ENCODE results near the gene MINDY4. TPM values are rescaled to one million over a fixed set of nuclear protein-coding genes. Genes with fewer than 3 reads are reported as not detected.

The MINDY4 gene
- total and polyA plus RNA-seq, 8 donors: 8.0 to 56.0 (median 17.4) TPM

DNA sequence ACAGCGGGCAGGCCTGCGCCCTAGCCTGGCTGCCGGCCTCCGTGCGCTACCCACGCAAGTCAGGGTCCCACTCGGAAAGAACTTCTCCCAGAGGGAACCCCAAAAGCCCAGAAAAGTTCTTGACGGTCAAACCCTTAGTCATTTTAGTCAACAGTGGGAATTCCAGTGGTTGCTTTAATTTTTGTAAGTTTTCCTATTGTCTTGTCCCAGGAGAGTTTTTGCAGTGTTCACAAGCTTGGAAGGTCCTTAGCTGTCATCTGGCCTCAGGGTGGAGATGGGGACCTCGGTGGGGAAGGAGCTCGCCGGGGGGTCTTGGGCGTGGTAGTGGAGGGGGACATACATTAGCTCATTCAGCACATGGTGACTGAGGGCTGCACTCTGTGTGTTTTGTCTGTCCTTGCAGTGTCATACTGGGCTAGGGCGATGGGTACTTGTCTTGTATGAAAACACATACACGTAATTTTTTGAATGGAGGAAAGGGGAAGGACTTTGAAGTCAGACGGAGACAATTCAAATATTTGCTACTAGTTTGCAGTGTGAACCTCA lies 736 bp downstream of the MINDY4 start:
- no peak for DNase-seq
- peak; percentile 21 for ATAC-seq
- peaks cover 0 to 20% of the 10 kb centered on the region in 2 donors for H3K4me1 ChIP-seq
- no peaks in the 10 kb centered on the region for H3K36me3 ChIP-seq
- intact Hi-C loops (cut with DNase I): no loop called here
- TF ChIP-seq, protein P1, sequence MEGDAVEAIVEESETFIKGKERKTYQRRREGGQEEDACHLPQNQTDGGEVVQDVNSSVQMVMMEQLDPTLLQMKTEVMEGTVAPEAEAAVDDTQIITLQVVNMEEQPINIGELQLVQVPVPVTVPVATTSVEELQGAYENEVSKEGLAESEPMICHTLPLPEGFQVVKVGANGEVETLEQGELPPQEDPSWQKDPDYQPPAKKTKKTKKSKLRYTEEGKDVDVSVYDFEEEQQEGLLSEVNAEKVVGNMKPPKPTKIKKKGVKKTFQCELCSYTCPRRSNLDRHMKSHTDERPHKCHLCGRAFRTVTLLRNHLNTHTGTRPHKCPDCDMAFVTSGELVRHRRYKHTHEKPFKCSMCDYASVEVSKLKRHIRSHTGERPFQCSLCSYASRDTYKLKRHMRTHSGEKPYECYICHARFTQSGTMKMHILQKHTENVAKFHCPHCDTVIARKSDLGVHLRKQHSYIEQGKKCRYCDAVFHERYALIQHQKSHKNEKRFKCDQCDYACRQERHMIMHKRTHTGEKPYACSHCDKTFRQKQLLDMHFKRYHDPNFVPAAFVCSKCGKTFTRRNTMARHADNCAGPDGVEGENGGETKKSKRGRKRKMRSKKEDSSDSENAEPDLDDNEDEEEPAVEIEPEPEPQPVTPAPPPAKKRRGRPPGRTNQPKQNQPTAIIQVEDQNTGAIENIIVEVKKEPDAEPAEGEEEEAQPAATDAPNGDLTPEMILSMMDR (IDR thresholded peaks at IDR 0.05): no peak
- peak overlapping the region; percentile 53 to 66 for H3K4me3 ChIP-seq
- peak overlapping the region; percentile 75 to 84 for H3K27ac ChIP-seq
- no peaks in the 10 kb centered on the region for H3K9me3 ChIP-seq
- no peaks in the 10 kb centered on the region for H3K27me3 ChIP-seq

DNA sequence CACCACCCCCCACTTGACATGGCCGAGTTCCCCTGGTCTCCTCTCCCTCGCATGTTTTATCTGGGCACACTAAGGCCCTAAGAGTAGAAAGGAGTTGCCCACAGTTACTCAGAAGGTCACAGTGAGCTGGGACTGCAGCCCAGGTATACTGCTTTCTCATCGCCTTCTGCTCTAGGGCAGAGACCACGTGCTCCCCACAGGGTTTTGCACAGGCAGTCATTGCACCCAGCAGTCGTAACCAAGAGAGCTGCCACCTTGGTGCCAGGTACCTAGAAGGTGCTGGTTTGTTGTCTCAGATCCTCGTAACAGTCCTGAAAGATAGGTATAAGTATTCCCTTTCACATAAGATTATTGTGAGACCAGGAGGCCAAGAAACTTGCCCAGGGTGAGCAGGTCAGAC lies 1.8 kb downstream of the MINDY4 start:
- ATAC-seq (no peak), DNase-seq (no peak)
- H3K4me3 ChIP-seq: no peak overlapping the region
- H3K36me3 ChIP-seq: no peaks in the 10 kb centered on the region
- TF ChIP-seq, protein P1 (IDR thresholded peaks at IDR 0.05): no peak
- no peak overlapping the region for H3K27ac ChIP-seq
- H3K4me1 ChIP-seq: peaks cover 0 to 20% of the 10 kb centered on the region in 2 donors
- H3K9me3 ChIP-seq: no peaks in the 10 kb centered on the region
- intact Hi-C loops (cut with DNase I): no loop called here
- H3K27me3 ChIP-seq: no peaks in the 10 kb centered on the region

DNA sequence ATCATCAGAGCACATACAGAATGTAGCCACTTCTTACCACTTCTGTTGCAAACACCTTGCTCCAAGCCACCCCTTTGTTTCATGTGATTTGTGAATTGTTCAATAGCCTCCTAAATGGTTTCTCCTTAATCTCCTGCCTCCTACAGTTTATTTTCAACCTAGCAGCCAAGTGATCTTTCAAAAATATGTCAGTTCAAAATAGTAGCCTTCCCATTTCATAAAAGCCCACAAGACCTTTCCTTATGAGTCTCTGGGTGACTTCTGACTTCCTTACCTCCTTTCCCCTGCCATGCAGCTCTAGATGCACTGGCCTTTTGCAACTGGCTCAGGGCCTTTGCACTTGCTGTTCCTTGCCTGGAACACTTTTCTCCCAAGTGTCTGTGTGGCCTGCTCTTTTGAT lies 4.8 kb downstream of the MINDY4 start:
- intact Hi-C loops (cut with DNase I): no loop called here
- Histone ChIP-seq H3K4me1 (peaks cover 0 to 13% of the 10 kb centered on the region in 2 donors), H3K27ac (no peak overlapping the region), H3K27me3 (no peaks in the 10 kb centered on the region), H3K4me3 (no peak overlapping the region), H3K9me3 (no peaks in the 10 kb centered on the region), H3K36me3 (no peaks in the 10 kb centered on the region)
- TF ChIP-seq, protein P1 (IDR thresholded peaks at IDR 0.05): no peak
- no peak for ATAC-seq
- DNase-seq: no peak

DNA sequence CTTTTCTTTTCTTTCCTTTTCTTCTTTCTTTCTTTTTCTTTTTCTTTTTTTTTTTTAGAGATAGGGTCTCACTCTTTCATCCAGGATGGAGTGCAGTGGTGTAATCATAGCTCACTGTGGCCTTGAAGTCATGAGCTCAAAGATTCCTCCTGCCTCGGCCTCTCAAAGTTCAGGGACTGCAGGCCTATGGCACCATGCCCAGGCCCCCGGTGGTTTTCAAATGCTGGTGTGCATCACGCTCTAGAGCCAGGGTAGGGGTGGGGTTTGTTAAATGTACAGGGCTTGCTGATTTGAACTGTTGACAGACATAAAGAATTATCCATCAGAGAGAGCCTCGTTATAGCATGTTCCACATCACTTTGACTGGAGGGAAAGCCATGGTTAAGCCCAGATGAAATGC lies 5.8 kb downstream of the MINDY4 start:
- H3K36me3 ChIP-seq: no peaks in the 10 kb centered on the region
- H3K4me1 ChIP-seq: peaks cover 0 to 8% of the 10 kb centered on the region in 2 donors
- H3K9me3 ChIP-seq: no peaks in the 10 kb centered on the region
- intact Hi-C loops (cut with DNase I): no loop called here
- DNase-seq: no peak
- H3K27me3 ChIP-seq: no peaks in the 10 kb centered on the region
- H3K4me3 ChIP-seq: no peak overlapping the region
- ATAC-seq: no peak
- TF ChIP-seq, protein P1 (IDR thresholded peaks at IDR 0.05): no peak
- no peak overlapping the region for H3K27ac ChIP-seq

DNA sequence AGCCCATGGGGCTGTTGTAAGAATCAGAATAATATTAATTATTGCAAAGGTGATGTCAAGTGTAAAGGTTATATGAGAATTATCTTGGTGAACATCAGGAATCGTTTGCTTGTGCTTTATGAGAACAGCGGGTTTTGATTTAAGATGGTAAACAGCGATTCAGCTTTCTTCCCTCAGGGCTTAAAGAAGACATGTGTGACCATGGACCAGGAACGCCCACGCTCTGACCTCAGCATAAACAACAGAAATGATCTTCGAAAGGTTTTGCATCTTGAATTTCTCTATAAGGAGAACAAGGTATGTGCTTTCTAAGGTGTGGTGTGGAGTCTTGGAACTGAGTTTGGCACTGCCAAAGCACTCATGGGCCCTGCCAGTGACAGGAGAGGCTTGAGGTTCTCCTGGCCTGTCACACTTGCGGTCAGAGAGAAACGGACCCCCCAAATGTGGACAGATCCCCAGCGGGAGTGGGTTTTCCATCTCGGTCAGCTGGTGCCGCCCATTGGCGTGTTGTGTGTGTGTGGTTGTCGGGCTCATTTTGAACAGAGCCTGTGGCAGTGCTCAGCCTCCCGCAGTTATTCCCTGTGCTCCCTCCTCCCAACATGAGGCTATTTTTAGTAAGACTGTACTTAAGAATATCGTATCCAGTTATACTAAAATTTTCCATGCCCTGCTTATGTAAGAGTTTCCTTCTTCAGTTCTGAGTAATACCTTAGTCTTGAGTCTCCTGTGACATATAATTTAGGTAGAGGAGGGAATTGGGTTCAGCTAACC lies 7.2 kb downstream of the MINDY4 start:
- TF ChIP-seq, protein P1 (IDR thresholded peaks at IDR 0.05): no peak
- Histone ChIP-seq H3K27me3 (no peaks in the 10 kb centered on the region), H3K4me3 (no peak overlapping the region), H3K36me3 (peaks cover 0 to 6% of the 10 kb centered on the region in 2 donors), H3K9me3 (no peaks in the 10 kb centered on the region), H3K4me1 (no peaks in the 10 kb centered on the region), H3K27ac (peak overlapping the region in 1 of 2 donors; percentile 76)
- no peak for DNase-seq
- ATAC-seq: peak; percentile 85
- intact Hi-C loops (cut with DNase I): no loop called here
